ENCODE results near the gene KLHL3.
"Not testable (repeated sequence)": the region's sequence is repeated elsewhere in the genome, so short reads cannot be mapped to it uniquely, and the experiment has no call there.

- TF ChIP-seq CTCF, POLR2A (IDR thresholded peaks at IDR 0.05): not testable (repeated sequence)
These were observed 32.0 kb upstream of the KLHL3 start for GRCh38 chr5:137767937-137768336.

All from right lobe of liver (tissue), 4 donors.